Heart left ventricle (tissue), 13 donors: ENCODE data around the gene FAM131A.

Source experiments
- CTCF ChIP-seq, 12 donors: fragments of 200-600 bp; sonication (generic) in 4 of 12; IDR thresholded peaks; one replicate each; pipeline versions ENCODE4 v1.5.0 to v1.8.0; 2018 to 2022; ENCODE audit warnings: antibody characterized with exemption in 12 of 12, mild to moderate bottlenecking in 5 of 12
- POLR2A ChIP-seq, 2 donors: fragments of 450-650 bp; IDR thresholded peaks; one replicate each; pipeline ENCODE4 v1.6.1; 2017; ENCODE audit warnings: antibody characterized with exemption in 2 of 2, mild to moderate bottlenecking in 2 of 2, moderate library complexity in 2 of 2
- donor health status: ischemic (EF 13 %, LVEDD 7.1; RV severe dilation, severe dysfunction).
- donor health status: DM: no; HTN: yes; CAD: no.
- donor health status: DM: no; HTN: no; CAD: no.
- donor health status: ischemic (EF 25% LVEDD 6.9; RV normal size, moderate dysfunction).
- donor health status: ischemic (EF 25% LVEDD 5.7; RV mildly dilated, moderate dysfunction).
- donor health status: ischemic (EF 35%, LVEDD 5.7; RV mildly dilated, moderate dysfunction).
- donor health status: nonischemic (EF 11% LVEDD 7.7; RV severe dilation, severe dysfunction).
- donor health status: DM: yes; HTN: yes; CAD: no.
- donor health status: PGD.
- donor health status: ischemic (EF 29% LVEDD 5.4; RV normal size, mild dysfunction).
- donor health status: nonischemic (EF 23%, LVEDD 6.1; RV moderate dilation, normal function).

GRCh38 chr3:184335291-184335660, 2.1 kb upstream of the FAM131A start:
- TF ChIP-seq CTCF (IDR thresholded peaks at IDR 0.05) (no peak), POLR2A (IDR thresholded peaks at IDR 0.05) (no peak)
